SU-DHL-6 (cell line): Measurements from ENCODE around the gene ARHGEF11.

Experiments used
- H2AFZ ChIP-seq: fragments of 200-600 bp; sonication (generic); 2 replicates; pipeline ENCODE4 v1.6.1; 2014; ENCODE audit warnings: low read depth, mild to moderate bottlenecking, moderate library complexity, mixed read lengths, antibody characterized with exemption, low read length; ENCODE audit not compliant: severe bottlenecking
- H3F3A ChIP-seq: fragments of 200-600 bp; shearing (Covaris generic); 2 replicates; pipeline ENCODE4 v1.6.0; 2016; ENCODE audit warnings: antibody characterized with exemption, mild to moderate bottlenecking; ENCODE audit not compliant: insufficient read depth
- H3K27ac ChIP-seq: fragments of 200-600 bp; sonication (generic); 2 replicates; pipeline ENCODE4 v1.5.1; 2016; ENCODE audit warnings: low read depth, mild to moderate bottlenecking, low read length, moderate library complexity, mixed read lengths
- H3K27me3 ChIP-seq: fragments of 200-600 bp; sonication (generic), shearing (Covaris generic); 2 replicates; pipeline ENCODE4 v1.6.0; 2014; ENCODE audit warnings: mild to moderate bottlenecking, low read length
- H3K36me3 ChIP-seq: fragments of 200-600 bp; sonication (generic); 2 replicates; pipeline ENCODE4 v1.6.1; 2014; ENCODE audit warnings: mild to moderate bottlenecking, low read length, mixed read lengths
- H3K4me2 ChIP-seq: fragments of 300-600, 200-600 bp; shearing (Covaris generic), sonication (generic); 2 replicates; pipeline ENCODE4 v1.6.0; 2014; ENCODE audit warnings: low read length, low read depth, mild to moderate bottlenecking; ENCODE audit not compliant: poor library complexity, severe bottlenecking
- H3K4me3 ChIP-seq: fragments of 200-600 bp; sonication (generic); 2 replicates; pipeline ENCODE4 v1.5.1; 2014; ENCODE audit warnings: antibody characterized with exemption, low read length, mild to moderate bottlenecking, mixed read lengths; ENCODE audit not compliant: insufficient read depth, poor library complexity, severe bottlenecking
- H3K79me2 ChIP-seq: fragments of 200-600 bp; sonication (generic); 2 replicates; pipeline ENCODE4 v1.6.1; 2014; ENCODE audit warnings: mild to moderate bottlenecking, low read length, moderate library complexity; ENCODE audit not compliant: insufficient read depth
- H3K9ac ChIP-seq: fragments of 200-600 bp; sonication (generic); 2 replicates; pipeline ENCODE4 v1.7.0; 2014; ENCODE audit warnings: mild to moderate bottlenecking, low read length
- H3K9me2 ChIP-seq: fragments of 200-600 bp; sonication (generic); replicated peaks from 2 replicates; pipeline ENCODE4 v1.6.1; 2014; ENCODE audit warnings: low read length; ENCODE audit not compliant: insufficient read depth
- H3K9me3 ChIP-seq: fragments of 200-600 bp; sonication (generic); 2 replicates; pipeline ENCODE4 v1.6.1; 2014; ENCODE audit warnings: low read length, mixed read lengths; ENCODE audit not compliant: insufficient read depth
- H4K20me1 ChIP-seq: fragments of 200-600 bp; sonication (generic); 2 replicates; pipeline ENCODE4 v1.6.1; 2014; ENCODE audit warnings: low read depth, mild to moderate bottlenecking, antibody characterized with exemption, low read length, moderate library complexity, mixed read lengths
- EZH2phosphoT487 ChIP-seq: fragments of 200-600 bp; sonication (generic), shearing (Covaris generic); conservative IDR thresholded peaks from 2 replicates; pipeline ENCODE4 v1.6.1; 2018; ENCODE audit warnings: mild to moderate bottlenecking, antibody characterized with exemption, low read length, moderate library complexity, mixed read lengths
- TF ChIP-seq, protein P1 (sequence below): fragments of 200-600 bp; sonication (generic); IDR thresholded peaks from one replicate; pipeline ENCODE4 v1.5.1; 2017; ENCODE audit warnings: antibody characterized with exemption, mild to moderate bottlenecking, low read length, moderate library complexity; ENCODE audit not compliant: insufficient read depth, poor library complexity, severe bottlenecking

ARHGEF11 gene

DNA sequence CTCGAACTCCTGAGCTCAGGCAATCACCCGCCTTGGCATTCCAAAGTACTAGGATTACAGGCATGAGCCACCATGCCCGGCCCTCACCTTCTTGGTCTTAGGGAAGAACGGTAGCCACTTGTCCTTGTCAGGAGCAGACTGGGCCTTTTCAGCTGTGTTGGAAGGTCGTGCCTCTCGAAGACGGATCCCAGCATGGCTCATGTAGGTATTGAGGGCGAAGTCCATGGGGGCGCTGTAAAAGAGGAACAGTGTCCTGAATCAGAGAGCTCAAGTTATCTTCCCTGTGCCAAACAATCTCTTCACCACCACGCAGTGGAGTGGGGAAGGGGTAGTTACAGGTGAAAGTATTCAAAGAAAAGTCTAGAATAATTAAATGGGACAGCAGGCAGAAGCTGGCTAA lies 89.2 kb downstream of the ARHGEF11 start:
- no peaks in the 10 kb centered on the region for H3K9me3 ChIP-seq
- no peak for TF ChIP-seq EZH2phosphoT487
- TF ChIP-seq, protein P1, sequence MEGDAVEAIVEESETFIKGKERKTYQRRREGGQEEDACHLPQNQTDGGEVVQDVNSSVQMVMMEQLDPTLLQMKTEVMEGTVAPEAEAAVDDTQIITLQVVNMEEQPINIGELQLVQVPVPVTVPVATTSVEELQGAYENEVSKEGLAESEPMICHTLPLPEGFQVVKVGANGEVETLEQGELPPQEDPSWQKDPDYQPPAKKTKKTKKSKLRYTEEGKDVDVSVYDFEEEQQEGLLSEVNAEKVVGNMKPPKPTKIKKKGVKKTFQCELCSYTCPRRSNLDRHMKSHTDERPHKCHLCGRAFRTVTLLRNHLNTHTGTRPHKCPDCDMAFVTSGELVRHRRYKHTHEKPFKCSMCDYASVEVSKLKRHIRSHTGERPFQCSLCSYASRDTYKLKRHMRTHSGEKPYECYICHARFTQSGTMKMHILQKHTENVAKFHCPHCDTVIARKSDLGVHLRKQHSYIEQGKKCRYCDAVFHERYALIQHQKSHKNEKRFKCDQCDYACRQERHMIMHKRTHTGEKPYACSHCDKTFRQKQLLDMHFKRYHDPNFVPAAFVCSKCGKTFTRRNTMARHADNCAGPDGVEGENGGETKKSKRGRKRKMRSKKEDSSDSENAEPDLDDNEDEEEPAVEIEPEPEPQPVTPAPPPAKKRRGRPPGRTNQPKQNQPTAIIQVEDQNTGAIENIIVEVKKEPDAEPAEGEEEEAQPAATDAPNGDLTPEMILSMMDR: no peak
- H4K20me1 ChIP-seq: no peaks in the 10 kb centered on the region
- H3K36me3 ChIP-seq: no peaks in the 10 kb centered on the region
- no peaks in the 10 kb centered on the region for H3K27me3 ChIP-seq
- no peak overlapping the region for H3K9ac ChIP-seq
- H3K27ac ChIP-seq: no peak overlapping the region
- no peaks in the 10 kb centered on the region for H3K79me2 ChIP-seq
- H3K9me2 ChIP-seq: no peaks in the 10 kb centered on the region
- H3K4me3 ChIP-seq: no peak overlapping the region
- no peak overlapping the region for H3K4me2 ChIP-seq
- H3F3A ChIP-seq: no peaks in the 10 kb centered on the region
- no peak overlapping the region for H2AFZ ChIP-seq

DNA sequence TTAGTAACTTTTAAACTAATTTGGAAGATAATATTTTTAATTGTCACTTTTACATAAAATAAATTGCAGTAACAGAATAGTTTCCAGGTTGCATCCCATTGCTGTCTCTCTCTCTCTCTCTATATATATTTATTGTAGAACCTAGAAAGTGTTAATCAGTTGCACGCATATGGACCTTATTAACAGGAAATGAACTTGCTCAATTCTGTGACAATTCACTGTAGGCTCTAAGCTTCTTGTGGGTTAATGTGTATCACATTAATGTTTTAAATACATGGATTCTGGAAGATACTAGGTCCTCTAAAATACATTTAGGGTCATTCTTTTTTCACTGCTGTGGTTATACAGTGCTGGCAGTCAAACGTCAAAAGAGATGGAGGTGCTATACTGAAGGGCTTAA lies 92.0 kb downstream of the ARHGEF11 start:
- H3K27me3 ChIP-seq: no peaks in the 10 kb centered on the region
- no peak overlapping the region for H3K4me2 ChIP-seq
- H3K4me3 ChIP-seq: no peak overlapping the region
- no peaks in the 10 kb centered on the region for H3K9me3 ChIP-seq
- no peak overlapping the region for H3K9ac ChIP-seq
- H4K20me1 ChIP-seq: no peaks in the 10 kb centered on the region
- no peak for TF ChIP-seq EZH2phosphoT487
- no peak overlapping the region for H3K27ac ChIP-seq
- H3F3A ChIP-seq: no peaks in the 10 kb centered on the region
- no peaks in the 10 kb centered on the region for H3K36me3 ChIP-seq
- no peaks in the 10 kb centered on the region for H3K9me2 ChIP-seq
- no peak overlapping the region for H2AFZ ChIP-seq
- H3K79me2 ChIP-seq: no peaks in the 10 kb centered on the region

DNA sequence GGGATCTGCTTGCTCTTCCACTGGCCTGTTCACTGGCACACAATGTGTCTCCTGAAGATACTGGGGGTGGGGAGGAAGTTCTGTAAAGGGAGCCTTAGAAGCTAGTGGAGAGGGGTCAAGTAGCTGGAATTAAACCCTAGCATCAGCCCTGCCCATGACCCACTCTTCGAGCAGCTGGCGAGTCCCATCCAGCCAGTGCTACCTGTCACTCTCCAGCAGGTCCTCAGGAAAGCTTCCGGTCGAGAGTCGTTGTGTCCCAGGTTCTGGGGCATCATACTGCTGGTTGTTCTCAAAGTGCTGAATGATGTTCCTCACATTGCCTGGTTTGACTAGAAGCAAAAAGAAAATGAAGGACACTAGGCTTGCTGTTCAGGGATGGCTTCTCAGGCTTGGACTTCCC lies 94.2 kb downstream of the ARHGEF11 start:
- H4K20me1 ChIP-seq: no peaks in the 10 kb centered on the region
- no peak overlapping the region for H2AFZ ChIP-seq
- H3K4me3 ChIP-seq: no peak overlapping the region
- no peaks in the 10 kb centered on the region for H3K36me3 ChIP-seq
- no peak overlapping the region for H3K4me2 ChIP-seq
- no peaks in the 10 kb centered on the region for H3K9me2 ChIP-seq
- H3K27ac ChIP-seq: no peak overlapping the region
- no peaks in the 10 kb centered on the region for H3K27me3 ChIP-seq
- H3F3A ChIP-seq: no peaks in the 10 kb centered on the region
- H3K79me2 ChIP-seq: no peaks in the 10 kb centered on the region
- no peak overlapping the region for H3K9ac ChIP-seq
- H3K9me3 ChIP-seq: no peaks in the 10 kb centered on the region
- TF ChIP-seq, protein P1: no peak
- no peak for TF ChIP-seq EZH2phosphoT487

DNA sequence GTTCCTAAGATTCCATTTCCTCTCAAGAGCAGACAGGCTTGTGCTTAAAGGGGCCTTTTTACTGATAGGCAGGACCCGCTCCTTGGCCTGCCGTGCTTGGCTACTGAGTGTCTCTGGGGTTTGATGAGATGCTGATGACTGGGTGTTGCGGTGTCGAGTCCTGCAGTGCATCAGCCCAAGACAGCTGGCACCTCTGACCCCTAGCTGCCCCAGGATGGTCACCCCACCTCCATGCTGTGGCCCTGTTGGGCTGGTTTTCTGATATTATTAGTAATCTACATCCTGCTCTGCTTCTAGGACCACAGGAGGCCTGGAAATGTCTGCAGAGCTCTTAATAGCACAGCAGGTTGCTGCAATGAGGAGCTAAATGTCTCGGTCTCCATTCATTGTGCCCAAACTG lies 96.4 kb downstream of the ARHGEF11 start:
- H2AFZ ChIP-seq: no peak overlapping the region
- H3F3A ChIP-seq: no peaks in the 10 kb centered on the region
- H4K20me1 ChIP-seq: no peaks in the 10 kb centered on the region
- no peak overlapping the region for H3K4me2 ChIP-seq
- H3K36me3 ChIP-seq: no peaks in the 10 kb centered on the region
- H3K4me3 ChIP-seq: no peak overlapping the region
- TF ChIP-seq, protein P1: no peak
- TF ChIP-seq EZH2phosphoT487: no peak
- H3K9me2 ChIP-seq: no peaks in the 10 kb centered on the region
- no peaks in the 10 kb centered on the region for H3K9me3 ChIP-seq
- H3K9ac ChIP-seq: no peak overlapping the region
- H3K27ac ChIP-seq: no peak overlapping the region
- no peaks in the 10 kb centered on the region for H3K27me3 ChIP-seq
- H3K79me2 ChIP-seq: no peaks in the 10 kb centered on the region
